GM19438 (cell line): Measurements from ENCODE around the gene GPHB5.
"Not testable (repeated sequence)": the region's sequence is repeated elsewhere in the genome, so short reads cannot be mapped to it uniquely, and the experiment has no call there.

Experiments used
- ATAC-seq: cut with Tn5 transposase; IDR thresholded peaks from one replicate; pipeline ENCODE4 v1.9.1; 2021; ENCODE audit warnings: low read depth; ENCODE audit not compliant: unreplicated experiment

Gene GPHB5

GRCh38 chr14:63296060-63296563, 22.6 kb downstream of the GPHB5 start:
- no peak for ATAC-seq

- ATAC-seq, result no peak
Measured at GRCh38 chr14:63295231-63295685, 23.5 kb downstream of the GPHB5 start.

GRCh38 chr14:63292805-63293204, 25.9 kb downstream of the GPHB5 start:
- ATAC-seq, result no peak

GRCh38 chr14:63290741-63291430, 27.8 kb downstream of the GPHB5 start:
- no peak for ATAC-seq

GRCh38 chr14:63288853-63289252, 29.9 kb downstream of the GPHB5 start:
- no peak for ATAC-seq

GRCh38 chr14:63287666-63288483, 30.9 kb downstream of the GPHB5 start:
- no peak for ATAC-seq

GRCh38 chr14:63286071-63286470, 32.7 kb downstream of the GPHB5 start:
- no peak for ATAC-seq

GRCh38 chr14:63283884-63284248, 34.9 kb downstream of the GPHB5 start:
- no peak for ATAC-seq

- no peak for ATAC-seq
Measured at GRCh38 chr14:63282997-63283883, 35.5 kb downstream of the GPHB5 start.

- ATAC-seq, result not testable (repeated sequence)
Measured at GRCh38 chr14:63279933-63280332, 38.8 kb downstream of the GPHB5 start.

- no peak for ATAC-seq
Measured at GRCh38 chr14:63277591-63278183, 41.0 kb downstream of the GPHB5 start.

- no peak for ATAC-seq
Measured at GRCh38 chr14:63276492-63277342, 42.0 kb downstream of the GPHB5 start.

GRCh38 chr14:63276016-63276415, 42.7 kb downstream of the GPHB5 start:
- ATAC-seq, result no peak

GRCh38 chr14:63275611-63276010, 43.1 kb downstream of the GPHB5 start:
- no peak for ATAC-seq

GRCh38 chr14:63273717-63274655, 44.7 kb downstream of the GPHB5 start:
- no peak for ATAC-seq

GRCh38 chr14:63273129-63273528, 45.6 kb downstream of the GPHB5 start:
- no peak for ATAC-seq

- no peak for ATAC-seq
Measured at GRCh38 chr14:63269561-63270225, 49.0 kb downstream of the GPHB5 start.

GRCh38 chr14:63268771-63269170, 50.0 kb downstream of the GPHB5 start:
- no peak for ATAC-seq
